Measurements from ENCODE around the gene ELFN1. TPM values are rescaled to one million over a fixed set of nuclear protein-coding genes. Genes with fewer than 3 reads are reported as not detected.

The ELFN1 gene
- total and polyA plus RNA-seq, 2 donors (not counting 3 experiments of a cell fraction or from before 2014, with no cell fraction given) = 0.37 to 1.0 TPM

GRCh38 chr7:1694611-1695511 lies 24.8 kb downstream of the ELFN1 start:
- H3K9me3 ChIP-seq (replicated peaks; ENCODE audit: control insufficient read depth, insufficient read depth, low read length) = no peaks in the 10 kb centered on the region
- no peak overlapping the region for H2AFZ ChIP-seq (ENCODE audit: low read depth, low read length)
- H3K9ac ChIP-seq (replicated peaks; ENCODE audit: extremely low read depth, insufficient read depth, low read length) = no peak overlapping the region
- H3K27ac ChIP-seq (ENCODE audit: insufficient read depth, low read depth, low read length) = no peak overlapping the region
- no peak overlapping the region for H3K4me2 ChIP-seq (ENCODE audit: insufficient read depth, low read length)
- TF ChIP-seq POLR2A (IDR thresholded peaks at IDR 0.05; ENCODE audit: low read depth, low read length) (no peak), POLR2AphosphoS5 (IDR thresholded peaks at IDR 0.05; ENCODE audit: insufficient read depth, low read depth, low read length) (no peak), FOS (IDR thresholded peaks at IDR 0.05; ENCODE audit: borderline replicate concordance, insufficient read depth, low read length) (no peak), JUN (IDR thresholded peaks at IDR 0.05; ENCODE audit: borderline replicate concordance, insufficient read depth, insufficient read length, low read depth) (no peak), EZH2 (IDR thresholded peaks at IDR 0.05; ENCODE audit: borderline replicate concordance, low read depth, low read length, severe bottlenecking) (no peak), GATA2 (IDR thresholded peaks at IDR 0.05; ENCODE audit: insufficient read depth, insufficient read length, low read depth, low read length) (no peak), MYC (IDR thresholded peaks at IDR 0.05; ENCODE audit: low read depth, low read length) (no peak)
- TF ChIP-seq, protein P1, sequence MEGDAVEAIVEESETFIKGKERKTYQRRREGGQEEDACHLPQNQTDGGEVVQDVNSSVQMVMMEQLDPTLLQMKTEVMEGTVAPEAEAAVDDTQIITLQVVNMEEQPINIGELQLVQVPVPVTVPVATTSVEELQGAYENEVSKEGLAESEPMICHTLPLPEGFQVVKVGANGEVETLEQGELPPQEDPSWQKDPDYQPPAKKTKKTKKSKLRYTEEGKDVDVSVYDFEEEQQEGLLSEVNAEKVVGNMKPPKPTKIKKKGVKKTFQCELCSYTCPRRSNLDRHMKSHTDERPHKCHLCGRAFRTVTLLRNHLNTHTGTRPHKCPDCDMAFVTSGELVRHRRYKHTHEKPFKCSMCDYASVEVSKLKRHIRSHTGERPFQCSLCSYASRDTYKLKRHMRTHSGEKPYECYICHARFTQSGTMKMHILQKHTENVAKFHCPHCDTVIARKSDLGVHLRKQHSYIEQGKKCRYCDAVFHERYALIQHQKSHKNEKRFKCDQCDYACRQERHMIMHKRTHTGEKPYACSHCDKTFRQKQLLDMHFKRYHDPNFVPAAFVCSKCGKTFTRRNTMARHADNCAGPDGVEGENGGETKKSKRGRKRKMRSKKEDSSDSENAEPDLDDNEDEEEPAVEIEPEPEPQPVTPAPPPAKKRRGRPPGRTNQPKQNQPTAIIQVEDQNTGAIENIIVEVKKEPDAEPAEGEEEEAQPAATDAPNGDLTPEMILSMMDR (IDR thresholded peaks at IDR 0.05; ENCODE audit: extremely low read depth in 1 of 2, insufficient read depth in 1 of 2, low read depth in 1 of 2, low read length in 2 of 2) = no peak
- TF ChIP-seq, protein P2, sequence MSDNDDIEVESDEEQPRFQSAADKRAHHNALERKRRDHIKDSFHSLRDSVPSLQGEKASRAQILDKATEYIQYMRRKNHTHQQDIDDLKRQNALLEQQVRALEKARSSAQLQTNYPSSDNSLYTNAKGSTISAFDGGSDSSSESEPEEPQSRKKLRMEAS (IDR thresholded peaks at IDR 0.05; ENCODE audit: insufficient read depth, insufficient read length) = no peak
- ChIA-PET CTCF (no interaction called here), POLR2A (no interaction called here)
- FAIRE-seq (no peak), DNase-seq (ENCODE audit: low read depth, low spot score) (no peak)
- H3K27me3 ChIP-seq (ENCODE audit: control insufficient read depth in 2 of 2, insufficient read depth in 2 of 2, low read length in 2 of 2) = no peaks in the 10 kb centered on the region
- no peaks in the 10 kb centered on the region for H4K20me1 ChIP-seq (replicated peaks; ENCODE audit: control insufficient read depth, extremely low read depth, insufficient read depth, low read length)
- no peaks in the 10 kb centered on the region for H3K9me1 ChIP-seq (replicated peaks; ENCODE audit: control insufficient read depth, extremely low read depth, insufficient read depth, low read length)
- intact Hi-C loops (cut with micrococcal nuclease) = no loop called here
- dilution Hi-C loops (cut with MboI; ENCODE audit: extremely low pct_ligation_motif_present, low sequenced_read_pairs) = no loop called here
- no peaks in the 10 kb centered on the region for H3K4me1 ChIP-seq (ENCODE audit: control insufficient read depth, extremely low read depth, insufficient read depth, low read length)
- no peak overlapping the region for H3K4me3 ChIP-seq (replicated peaks in 1 of 3; ENCODE audit: insufficient read depth in 1 of 3, low read depth in 1 of 3, low read length in 3 of 3)
- no peaks in the 10 kb centered on the region for H3K79me2 ChIP-seq (ENCODE audit: control insufficient read depth, insufficient read depth, low read length)
- H3K36me3 ChIP-seq (ENCODE audit: control insufficient read depth in 2 of 2, extremely low read depth in 1 of 2, insufficient read depth in 2 of 2, low read length in 2 of 2) = no peaks in the 10 kb centered on the region
- BruUV-seq (replicated peaks) = no TSS peak

Measured in endothelial cell of umbilical vein (primary cell).